GM18520 (cell line): Measurements from ENCODE around the gene AKR1B1.

Source experiments
- ATAC-seq: cut with Tn5 transposase; IDR thresholded peaks from one replicate; pipeline ENCODE4 v1.9.1; 2021; ENCODE audit not compliant: unreplicated experiment

Gene AKR1B1

DNA sequence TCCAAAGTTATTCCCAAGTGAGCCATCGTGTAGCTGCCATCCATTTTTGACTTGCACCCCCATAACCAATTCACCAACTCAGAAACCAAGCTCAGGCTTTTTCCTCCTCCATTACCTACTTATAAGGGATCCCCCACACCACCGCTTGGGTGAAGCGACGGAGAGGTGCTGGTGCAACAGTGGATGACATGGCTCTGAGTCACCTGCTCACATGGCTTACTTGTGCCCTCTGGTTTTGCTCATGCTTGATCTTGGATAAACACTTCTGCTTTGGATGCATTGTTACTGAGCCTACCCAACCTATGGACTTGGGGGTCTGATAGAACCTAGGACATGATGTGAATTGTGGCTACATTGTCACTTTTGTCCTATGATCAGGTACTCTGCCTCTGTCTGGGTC, 12.0 kb upstream of the AKR1B1 start:
- no peak for ATAC-seq

DNA sequence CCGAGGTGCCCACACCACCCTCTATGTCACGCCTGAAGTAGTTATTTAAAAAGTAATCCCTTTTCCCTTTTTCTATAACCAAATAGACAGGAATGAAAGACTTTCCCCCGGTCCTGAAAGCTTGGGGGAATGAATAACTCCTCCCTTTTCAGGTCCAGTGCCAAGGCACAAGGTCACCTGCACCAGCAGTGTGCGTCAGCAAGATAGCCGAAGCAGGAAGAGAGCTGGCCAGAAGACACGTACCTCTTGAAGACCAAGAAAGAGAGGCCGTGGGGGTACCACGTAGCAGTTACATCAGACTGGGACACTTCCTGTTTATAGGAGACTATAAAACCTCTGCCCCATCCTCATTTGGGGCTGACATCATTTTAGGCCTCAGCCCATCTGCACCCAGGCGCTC, 10.7 kb upstream of the AKR1B1 start:
- no peak for ATAC-seq

DNA sequence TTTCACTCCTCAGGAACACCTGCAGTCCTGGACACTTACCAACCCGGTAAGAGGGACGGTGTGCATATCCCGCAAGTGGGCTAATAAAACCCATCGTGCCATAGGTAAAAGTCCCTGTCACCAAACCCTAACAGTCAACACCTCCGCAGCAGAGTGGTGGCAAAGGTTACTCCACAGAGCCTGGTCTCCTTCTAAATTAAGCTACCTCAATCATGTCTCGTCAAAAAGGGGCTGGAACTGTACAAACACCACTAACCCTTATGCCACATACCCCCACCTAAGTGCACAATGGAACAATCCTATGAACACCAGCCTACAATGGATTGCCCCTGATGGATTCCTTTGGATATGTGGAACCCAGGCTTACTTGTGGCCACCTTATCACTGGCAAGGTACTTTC, 9.6 kb upstream of the AKR1B1 start:
- no peak for ATAC-seq

DNA sequence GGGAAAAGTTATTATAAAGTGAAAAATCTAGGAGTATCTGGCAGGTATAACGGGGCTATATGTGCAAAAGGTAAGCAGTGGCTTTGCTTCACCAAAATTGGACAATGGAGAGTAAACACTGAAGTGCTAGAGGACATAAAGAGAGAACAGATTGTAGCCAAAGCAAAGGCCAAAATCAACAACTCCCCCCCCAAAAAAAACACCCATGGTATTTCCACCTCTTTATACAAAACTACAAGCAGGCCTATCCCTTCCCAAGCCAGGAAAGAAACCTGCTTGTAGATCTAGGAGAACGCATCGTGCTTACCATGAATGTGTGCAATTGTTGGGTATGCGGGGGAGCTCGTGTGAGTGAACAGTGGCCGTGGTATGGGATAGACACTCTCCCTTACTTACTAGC, 9.2 kb upstream of the AKR1B1 start:
- ATAC-seq: no peak

DNA sequence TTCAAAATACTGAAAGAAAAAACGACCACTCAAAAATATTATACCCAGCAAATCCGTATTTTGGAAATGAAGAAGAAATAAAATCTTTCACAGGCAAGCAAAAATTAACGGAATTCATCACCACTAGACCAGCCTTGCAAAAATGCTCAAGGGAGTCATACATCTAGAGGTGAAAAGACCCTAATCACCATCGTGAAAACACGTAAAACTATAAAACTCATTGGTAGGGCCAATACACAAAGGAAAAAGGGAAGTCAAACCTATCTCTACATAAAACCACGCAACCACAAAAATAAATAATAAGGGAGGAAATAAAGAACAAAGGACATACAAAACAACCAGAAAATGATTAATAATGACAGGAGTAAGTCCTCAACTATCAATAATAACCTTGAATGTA, 6.6 kb upstream of the AKR1B1 start:
- ATAC-seq: no peak

DNA sequence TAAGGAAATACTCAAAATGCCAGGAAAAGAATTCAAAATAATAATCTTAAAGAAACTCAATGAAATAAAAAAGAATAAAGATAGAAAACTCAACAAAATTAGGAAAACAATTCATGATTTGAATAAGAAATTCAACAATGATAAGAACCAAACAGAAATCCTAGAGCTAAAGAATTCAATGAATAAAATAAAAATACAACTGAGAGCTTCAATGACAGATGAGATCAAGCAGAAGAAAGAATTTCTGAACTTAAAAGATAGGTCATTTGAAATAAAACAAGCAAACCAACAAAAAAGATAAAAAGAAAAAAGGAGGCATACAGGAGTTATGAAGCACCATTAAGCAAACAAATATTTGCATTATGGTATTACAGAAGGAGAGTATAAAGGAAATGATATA, 5.6 kb upstream of the AKR1B1 start:
- ATAC-seq: no peak

DNA sequence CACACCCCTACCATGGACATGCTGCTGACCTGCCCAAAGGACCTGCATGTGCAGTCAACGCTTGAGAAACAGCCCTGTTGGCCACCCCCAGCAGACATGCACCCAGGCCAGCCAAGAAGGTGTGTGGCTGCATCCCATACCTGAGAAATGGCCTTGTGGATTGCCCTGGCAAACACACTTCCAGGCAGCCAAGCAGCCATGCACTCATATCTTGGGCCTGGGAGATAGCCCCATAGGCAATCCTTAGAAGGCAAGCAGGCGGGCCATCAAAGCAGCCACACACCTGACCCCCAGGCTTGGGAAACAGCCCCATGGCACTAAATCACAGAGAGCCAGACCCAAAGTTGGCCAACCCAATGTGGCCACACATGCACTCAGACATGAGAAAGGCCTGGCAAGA, 4.9 kb upstream of the AKR1B1 start:
- ATAC-seq: no peak

DNA sequence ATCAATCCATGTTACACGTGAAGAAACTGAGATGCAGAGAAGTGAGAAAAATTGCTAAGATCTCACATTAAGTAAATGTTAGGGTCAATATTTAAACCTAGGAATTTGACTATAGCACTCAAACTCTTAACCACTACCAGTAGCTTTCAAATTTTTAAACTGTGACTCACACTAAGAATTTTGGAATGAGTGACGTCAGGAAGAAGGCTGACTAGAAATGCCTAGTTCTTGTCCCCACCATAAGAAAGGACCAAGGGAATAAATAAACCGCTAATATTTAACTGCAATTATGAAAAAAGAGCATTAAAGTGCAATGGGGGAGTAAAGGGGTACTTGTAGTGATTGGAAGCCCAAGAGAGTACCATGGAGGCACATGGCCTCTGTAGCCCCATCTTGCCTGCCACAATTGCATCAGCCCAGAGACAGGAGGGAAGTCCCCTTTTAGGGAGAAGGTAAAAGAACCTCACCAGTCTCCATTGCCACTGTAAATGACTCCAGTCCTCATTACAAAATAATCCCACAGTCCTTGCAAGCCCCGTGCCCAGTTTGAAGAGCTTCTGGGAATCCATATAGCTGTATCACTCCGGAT, 3.5 kb upstream of the AKR1B1 start:
- no peak for ATAC-seq

DNA sequence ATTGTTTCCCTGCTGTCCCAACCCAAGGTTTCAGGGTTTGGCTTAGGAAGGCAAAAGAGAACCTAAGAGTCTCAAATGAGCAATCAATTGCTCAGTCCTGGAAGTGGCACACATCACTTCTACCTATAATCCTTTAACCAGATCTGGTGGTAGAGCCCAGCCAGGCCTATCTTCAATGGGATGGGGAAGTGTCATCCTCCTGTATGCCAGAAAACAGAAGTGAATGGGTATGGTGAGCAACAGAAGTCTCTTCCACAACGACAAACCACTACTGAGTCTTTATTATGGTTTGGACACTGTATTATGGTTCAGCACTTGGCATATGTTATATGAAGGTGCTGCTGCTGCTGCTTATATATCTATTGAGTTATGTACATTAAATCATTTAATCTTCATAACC, 3.0 kb upstream of the AKR1B1 start:
- no peak for ATAC-seq

DNA sequence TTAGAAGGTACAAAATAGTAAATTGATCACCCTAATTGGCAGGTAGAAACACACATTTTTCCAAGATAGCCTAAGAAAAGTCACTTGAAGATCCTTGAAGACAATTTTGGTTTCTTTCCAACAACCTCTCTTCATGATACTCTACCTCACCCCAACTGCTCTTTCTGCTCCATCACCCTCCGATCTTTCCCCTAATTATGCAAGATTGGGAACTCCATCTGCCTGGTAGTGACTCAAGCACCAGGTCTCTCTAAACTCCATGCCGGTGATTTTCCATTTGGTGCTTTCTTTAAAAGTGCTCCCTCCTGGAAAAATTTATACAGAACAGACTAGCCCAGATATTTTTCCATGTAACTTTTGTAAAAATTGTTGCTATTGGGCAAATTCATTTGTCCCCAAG, 1.1 kb upstream of the AKR1B1 start:
- no peak for ATAC-seq

DNA sequence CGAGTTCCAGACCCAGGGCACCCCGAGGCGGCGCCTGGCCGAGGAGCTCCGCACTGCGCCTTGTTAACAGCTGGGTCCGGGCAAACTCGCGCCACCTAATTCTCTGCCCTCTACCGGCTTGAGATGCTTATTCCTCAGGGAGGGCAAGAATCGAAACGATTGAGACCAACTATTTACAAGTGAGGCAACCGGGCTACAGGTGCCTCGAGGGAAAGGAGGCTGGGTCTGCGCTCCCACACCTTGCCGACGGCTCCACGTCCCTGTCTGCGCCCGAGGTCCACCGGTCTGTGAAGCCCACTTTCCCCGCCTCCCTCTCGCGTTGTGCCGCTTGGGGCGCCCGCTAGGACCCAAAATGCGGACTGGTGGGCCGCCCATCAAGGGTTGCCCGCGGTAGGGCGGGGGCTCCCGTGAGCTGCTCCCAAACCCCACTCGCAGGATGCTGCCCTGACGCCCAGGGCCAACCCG, 527 bp downstream of the AKR1B1 start:
- ATAC-seq: peak; percentile 26

DNA sequence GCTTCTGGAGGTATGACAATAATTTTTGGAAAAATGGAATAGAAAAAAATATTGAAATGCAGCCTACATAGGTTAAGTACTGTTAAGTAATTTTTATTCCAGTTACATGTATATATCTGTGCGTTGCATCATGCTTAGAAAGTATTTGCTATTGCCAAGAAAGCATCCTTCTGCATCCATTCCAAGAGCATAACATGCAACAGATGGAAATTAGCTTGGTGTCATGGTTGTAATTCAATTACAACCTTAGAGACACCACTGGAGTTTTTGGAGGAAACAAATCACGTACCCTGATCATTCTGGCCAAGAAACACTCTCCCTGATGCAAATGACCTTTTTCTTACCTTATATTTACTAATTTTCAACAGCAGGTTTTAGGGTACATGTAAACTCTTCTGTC, 1.7 kb downstream of the AKR1B1 start:
- ATAC-seq: no peak

DNA sequence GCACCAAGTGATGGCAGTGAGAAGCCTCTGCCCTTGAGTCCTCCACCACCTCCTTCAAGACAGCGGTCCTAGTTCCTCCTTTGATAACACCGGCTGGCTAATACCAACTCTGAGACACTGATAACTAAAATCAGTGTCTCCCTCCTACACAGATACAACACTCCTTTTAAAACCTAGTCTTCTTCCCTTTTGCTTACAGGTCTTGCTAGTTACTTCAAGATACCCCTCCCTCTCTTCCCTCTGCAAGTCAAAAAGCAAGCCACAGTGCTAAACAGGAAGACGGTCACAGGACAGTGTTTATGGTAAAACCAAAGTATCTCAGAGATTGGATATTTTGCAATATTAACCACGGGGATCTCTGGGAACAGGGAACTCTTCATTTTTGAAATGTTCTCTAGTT, 4.6 kb downstream of the AKR1B1 start:
- no peak for ATAC-seq

DNA sequence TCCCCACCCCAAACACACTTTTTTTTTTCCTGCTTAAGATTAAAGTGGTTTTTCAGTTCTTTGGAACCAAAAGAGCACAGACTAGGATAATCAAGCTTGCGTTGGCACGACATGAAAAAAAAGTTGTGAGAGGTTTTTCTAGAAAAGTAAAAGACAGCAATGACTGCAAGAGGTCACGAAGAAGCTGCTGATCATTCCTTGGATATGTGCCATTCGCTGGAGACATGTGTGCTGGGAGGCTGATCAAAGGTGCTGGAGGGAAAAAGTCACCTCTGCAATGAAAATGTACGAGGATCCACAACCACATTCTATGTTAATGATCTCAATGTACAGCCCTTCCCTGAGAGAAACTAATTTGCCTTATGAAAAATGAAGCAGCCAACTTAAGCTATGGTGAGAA, 5.4 kb downstream of the AKR1B1 start:
- no peak for ATAC-seq

DNA sequence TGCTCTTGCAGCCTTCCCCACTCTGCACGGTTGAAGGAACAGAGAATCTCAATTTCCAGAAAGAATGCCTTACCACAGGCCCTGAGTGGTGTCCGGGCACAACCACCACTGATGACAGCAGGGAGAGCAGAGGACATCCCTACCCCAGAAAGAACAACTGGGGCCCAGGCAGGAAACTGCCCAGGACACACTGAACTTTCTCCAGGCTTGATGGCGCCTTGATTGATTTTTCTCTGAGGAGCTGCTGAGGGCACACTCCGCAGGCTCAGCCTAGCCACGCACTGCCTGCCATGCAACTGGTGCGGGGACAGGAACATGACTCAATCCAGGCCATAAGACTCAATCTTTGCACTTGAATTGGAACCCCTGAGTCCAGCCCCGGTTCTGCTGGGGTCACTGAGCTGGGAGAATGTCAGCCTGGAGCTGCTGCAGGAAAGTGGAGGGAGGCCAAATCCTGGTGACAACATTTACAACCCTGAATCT, 5.9 kb downstream of the AKR1B1 start:
- ATAC-seq: no peak

DNA sequence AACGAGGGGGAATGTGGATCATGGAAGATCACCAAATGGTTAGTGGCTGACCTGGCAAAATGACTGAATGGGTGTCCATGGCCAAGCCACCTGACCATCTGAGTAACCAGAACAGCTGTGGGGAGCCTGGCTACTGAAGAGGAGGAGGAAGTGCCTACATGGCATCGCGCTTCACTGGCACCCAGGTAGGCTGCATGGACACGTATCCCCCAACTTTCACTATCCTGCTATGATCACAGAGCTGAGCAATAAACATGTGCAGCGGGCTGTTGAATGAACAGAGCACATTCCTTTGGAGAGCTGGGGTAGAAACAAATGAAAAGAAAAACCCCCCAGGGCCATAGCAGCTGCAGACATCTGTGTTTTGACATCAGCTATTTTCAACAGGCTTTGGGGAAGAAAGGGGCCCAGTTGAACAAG, 6.5 kb downstream of the AKR1B1 start:
- ATAC-seq: no peak

DNA sequence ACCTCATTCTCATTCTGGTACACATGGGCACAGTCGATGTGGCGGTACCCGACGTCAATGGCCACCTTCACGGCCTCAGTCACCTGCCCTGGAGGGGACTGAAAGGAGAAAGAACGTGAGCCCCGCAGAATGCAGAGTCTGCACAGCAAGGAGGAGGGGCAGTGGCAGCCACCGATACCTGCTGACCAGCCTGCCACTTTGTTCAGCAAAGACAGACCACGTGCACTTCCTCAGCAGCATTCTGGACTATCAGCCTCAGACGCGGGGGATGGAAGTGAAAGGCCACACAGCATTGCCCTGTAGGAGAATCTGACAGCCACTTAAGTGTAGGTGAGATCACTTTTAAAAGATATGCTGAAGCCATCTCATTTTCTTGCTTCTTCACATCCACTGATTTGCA, 7.2 kb downstream of the AKR1B1 start:
- ATAC-seq: no peak

DNA sequence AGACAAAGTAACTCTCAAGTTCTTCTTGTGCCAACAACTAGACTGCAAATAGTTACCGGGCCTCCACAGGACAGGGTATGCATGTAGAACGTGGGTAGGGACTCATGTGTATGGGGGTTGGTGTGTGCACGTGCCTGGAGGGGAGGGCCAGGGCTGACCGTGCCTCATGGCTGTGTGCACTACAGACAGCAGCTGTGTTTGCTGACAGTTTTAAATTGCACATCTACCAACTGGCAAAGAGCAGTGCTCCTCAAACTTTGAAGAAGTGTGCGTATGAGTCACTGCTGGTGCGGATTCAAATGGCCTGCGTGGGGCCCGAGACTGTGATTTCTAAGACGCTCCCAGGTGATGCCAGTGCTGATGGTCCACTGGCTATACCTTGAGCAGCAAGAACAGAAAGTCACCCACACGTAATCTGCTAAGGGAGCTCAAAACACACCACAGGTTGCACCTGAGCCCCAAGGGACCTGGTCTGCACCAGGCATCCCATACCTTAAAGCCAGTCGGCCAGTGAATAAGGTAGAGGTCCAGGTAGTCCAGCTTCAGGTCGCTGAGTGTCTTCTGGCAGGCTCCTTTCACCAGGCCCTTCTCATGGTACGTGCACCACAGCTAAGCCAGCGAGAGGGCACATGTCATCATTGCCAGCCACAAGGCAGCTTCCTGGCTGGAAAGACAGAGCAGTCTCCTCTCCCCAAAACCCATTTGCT, 8.5 kb downstream of the AKR1B1 start:
- no peak for ATAC-seq

DNA sequence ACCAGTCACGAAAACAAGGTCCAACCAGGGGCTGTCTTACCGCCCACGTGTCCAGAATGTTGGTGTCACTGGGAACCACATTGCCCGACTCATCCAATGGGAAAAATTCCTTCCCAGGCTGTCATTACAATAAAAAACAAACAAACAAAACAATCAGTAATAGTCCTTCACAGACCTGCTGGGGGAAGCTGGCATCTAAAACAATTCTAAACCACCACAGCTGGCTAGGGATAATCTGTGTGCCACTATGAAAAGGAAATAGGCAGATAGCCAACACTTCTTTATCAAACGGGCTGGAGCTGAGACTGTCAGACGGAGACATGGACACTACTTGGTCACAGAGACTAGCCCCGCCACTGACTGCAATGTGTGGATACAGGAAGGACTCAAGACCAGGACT, 9.2 kb downstream of the AKR1B1 start:
- ATAC-seq: no peak

DNA sequence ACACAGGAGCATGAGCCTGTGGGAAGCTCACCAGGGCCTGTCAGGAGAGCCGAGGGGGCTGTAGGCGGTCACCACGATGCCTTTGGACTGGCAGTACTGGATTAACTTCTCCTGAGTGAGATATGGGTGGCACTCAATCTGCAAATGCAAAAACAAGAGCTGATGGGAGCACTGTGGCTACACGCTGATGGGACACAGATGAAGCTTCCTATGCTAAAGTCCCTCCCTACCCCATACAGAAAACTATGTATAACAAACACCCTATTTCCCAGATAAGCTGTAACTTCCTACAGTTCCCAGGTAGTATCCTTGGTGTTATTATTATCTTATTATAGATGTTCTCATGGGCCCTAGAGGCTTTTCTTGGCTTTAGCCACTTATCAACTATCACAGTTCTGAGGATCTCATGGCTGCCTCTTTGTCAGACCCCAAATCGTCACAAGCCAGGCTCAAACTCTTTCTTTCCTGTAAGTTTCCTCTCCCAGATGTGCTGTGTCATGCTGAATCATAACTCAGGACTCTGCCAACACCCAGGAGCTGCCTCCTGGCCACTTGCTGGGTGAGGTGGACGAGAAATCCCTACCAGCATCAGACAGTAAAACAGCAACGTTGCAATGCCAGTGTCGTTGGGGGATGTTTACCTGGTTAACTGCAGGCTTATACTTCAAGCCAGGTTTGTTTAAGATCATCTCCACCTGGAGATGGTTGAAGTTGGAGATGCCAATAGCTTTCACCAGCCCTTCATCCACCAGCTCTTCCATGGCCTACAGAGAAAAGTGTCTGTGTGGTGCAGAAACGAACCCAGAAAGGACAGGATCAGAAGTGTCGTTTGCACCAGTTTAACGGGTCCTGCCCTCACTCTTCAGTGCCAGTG, 10.3 kb downstream of the AKR1B1 start:
- no peak for ATAC-seq

DNA sequence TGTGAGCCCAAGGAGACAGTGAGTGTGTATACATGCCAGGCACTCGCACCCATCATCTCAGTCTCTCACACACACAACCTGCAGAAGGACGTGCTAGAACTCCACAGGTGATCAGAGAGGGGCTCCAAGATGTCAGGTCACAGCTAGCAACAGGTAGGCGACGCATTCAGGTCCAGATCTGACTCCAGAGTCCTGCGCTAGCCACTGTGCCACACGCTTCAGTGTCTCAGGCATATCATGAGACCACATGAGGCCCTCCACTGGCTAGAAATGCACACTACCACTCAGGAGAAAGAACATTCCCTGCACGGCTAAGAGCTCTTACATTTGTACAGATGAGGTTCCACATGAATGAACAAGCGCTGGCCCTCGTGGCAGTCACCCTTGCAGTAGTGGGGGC, 11.5 kb downstream of the AKR1B1 start:
- no peak for ATAC-seq

DNA sequence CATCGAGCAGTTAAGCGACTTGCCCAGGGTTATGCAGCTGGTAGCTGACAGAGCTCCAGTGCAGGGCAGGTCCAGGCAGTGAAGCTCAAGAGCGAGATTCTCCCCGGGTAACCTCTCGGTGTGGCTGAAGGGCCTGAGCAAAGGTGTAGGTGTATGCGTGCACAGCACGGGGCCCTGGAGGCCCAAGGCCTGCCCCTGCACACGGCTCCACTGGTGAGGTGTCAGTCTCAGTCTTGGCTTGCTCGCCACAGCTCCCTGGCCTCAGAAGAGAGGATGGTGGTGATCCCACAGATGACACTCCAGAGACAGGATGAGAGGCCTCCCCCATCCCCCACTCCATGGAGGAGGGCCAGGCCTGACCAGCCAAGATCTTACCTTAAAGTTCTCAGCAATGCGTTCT, 12.0 kb downstream of the AKR1B1 start:
- no peak for ATAC-seq
